Measurements from ENCODE around the gene GSG1L. TPM values are rescaled to one million over a fixed set of nuclear protein-coding genes. Genes with fewer than 3 reads are reported as not detected.

GSG1L gene
- total RNA-seq, 1 experiment from 2014 or later = not detected

- no peaks in the 10 kb centered on the region for H3K27me3 ChIP-seq (replicated peaks)
- H3K4me3 ChIP-seq = no peak overlapping the region
- no peak overlapping the region for H3K27ac ChIP-seq
- H3K4me1 ChIP-seq (replicated peaks) = peaks cover 33% of the 10 kb centered on the region
- no peak for DNase-seq (ENCODE audit: low read depth in 1 of 2, low spot score in 2 of 2)
- H3K9me3 ChIP-seq (replicated peaks) = no peaks in the 10 kb centered on the region
- peaks cover 9% of the 10 kb centered on the region; the same call in 1 of the 2 replicates for H3K36me3 ChIP-seq
Measured at GRCh38 chr16:27761816-27762215, 301.7 kb downstream of the GSG1L start.

- H3K27me3 ChIP-seq (replicated peaks) = no peaks in the 10 kb centered on the region
- H3K4me1 ChIP-seq (replicated peaks) = peaks cover 33% of the 10 kb centered on the region
- H3K36me3 ChIP-seq = peaks cover 9% of the 10 kb centered on the region; the same call in 1 of the 2 replicates
- no peak overlapping the region for H3K27ac ChIP-seq
- H3K4me3 ChIP-seq = no peak overlapping the region
- no peaks in the 10 kb centered on the region for H3K9me3 ChIP-seq (replicated peaks)
- no peak for DNase-seq (ENCODE audit: low read depth in 1 of 2, low spot score in 2 of 2)
Measured at GRCh38 chr16:27760789-27761176, 302.7 kb downstream of the GSG1L start.

DNA sequence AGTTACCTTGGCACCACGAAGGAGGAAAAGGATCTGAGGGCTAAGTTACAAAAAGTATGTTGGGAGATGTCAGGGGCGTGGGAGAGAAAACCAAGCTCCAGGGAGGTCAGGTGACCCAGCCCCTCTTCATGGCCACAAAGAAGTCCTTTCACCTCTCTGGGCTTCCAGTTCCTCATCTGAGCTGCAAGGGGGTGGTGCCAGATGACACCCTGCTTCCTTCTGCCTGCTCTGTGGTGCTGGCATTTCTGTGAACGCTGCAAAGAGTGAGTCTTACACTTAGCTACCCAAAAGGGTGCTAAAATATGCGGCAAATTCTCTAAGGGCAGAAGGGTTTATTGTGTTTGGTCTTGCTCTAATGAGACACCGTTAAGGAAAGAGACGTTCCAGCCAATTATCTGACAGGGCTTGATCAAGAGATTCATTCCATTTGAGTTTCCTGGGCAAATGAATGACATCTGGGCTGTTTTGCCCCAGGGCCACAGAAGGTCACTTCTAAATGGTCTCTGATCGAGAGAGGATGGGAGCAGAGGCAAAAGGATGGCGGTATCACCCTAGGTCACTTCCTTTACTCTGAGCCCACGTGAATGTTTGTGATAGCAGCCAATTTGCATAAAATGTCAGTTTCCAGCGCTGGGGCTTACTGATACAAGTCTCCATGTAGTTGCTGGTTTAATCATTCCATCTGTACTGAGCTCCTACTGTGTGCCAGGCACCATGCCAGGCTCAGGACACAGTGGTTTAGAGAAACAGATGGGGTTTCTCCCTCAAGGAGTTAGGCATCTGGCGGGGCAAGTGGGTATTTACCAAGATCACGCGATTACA is 303.3 kb downstream of the GSG1L start:
- peaks cover 33% of the 10 kb centered on the region for H3K4me1 ChIP-seq (replicated peaks)
- no peak for DNase-seq (ENCODE audit: low read depth in 1 of 2, low spot score in 2 of 2)
- no peak overlapping the region for H3K27ac ChIP-seq

DNA sequence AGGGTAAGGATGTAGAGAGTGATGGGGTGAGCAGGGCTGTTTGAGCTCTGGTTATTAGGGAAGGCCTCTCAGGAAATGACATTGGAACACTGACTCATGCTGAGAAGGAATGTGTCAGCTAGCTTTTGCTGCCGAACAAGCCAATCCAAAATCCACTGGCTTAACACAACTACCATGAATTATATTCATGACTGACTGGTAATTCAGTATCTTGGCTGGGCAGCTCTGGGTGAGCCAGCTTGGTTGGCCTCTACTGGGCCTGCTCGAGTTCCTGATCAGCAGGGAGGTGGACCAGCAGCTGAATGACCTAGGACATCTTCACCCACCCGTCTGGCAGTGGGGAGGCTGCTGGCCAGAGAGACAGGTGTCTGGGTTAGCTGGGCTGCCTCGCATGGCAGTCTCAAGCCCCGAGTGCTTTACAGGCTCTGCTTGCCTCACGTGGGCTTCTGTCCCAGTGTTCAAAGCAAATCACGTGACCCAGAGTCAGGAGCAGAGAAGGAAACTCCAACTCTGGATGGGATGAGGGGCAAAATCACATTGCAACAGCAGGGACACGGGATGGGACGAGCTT is 304.1 kb downstream of the GSG1L start:
- Histone ChIP-seq H3K9me3 (replicated peaks) (no peaks in the 10 kb centered on the region), H3K36me3 (peaks cover 9% of the 10 kb centered on the region; the same call in 1 of the 2 replicates), H3K27me3 (replicated peaks) (no peaks in the 10 kb centered on the region), H3K4me3 (no peak overlapping the region), H3K27ac (no peak overlapping the region), H3K4me1 (replicated peaks) (peaks cover 33% of the 10 kb centered on the region)
- peak in 1 of 2 experiments; percentile 18 for DNase-seq (ENCODE audit: low read depth in 1 of 2, low spot score in 2 of 2)

More for the DNA sequence above, 303.3 kb downstream of the GSG1L start:
- H3K36me3 ChIP-seq = peaks cover 9% of the 10 kb centered on the region; the same call in 1 of the 2 replicates
- no peaks in the 10 kb centered on the region for H3K9me3 ChIP-seq (replicated peaks)
- no peak overlapping the region for H3K4me3 ChIP-seq
- no peaks in the 10 kb centered on the region for H3K27me3 ChIP-seq (replicated peaks)

- H3K27me3 ChIP-seq (replicated peaks) = no peaks in the 10 kb centered on the region
- H3K27ac ChIP-seq = no peak overlapping the region
- H3K9me3 ChIP-seq (replicated peaks) = no peaks in the 10 kb centered on the region
Measured at GRCh38 chr16:27758544-27758943, 305.0 kb downstream of the GSG1L start.

GRCh38 chr16:27756206-27756970 is 307.1 kb downstream of the GSG1L start:
- DNase-seq (ENCODE audit: low read depth in 1 of 2, low spot score in 2 of 2) = no peak
- Histone ChIP-seq H3K27me3 (replicated peaks) (no peaks in the 10 kb centered on the region), H3K4me3 (no peak overlapping the region), H3K9me3 (replicated peaks) (no peaks in the 10 kb centered on the region), H3K27ac (no peak overlapping the region), H3K36me3 (no peaks in the 10 kb centered on the region; the same call in 1 of the 2 replicates), H3K4me1 (replicated peaks) (peaks cover 16% of the 10 kb centered on the region)

More at GRCh38 chr16:27758544-27758943, 305.0 kb downstream of the GSG1L start:
- DNase-seq (ENCODE audit: low read depth in 1 of 2, low spot score in 2 of 2) = no peak
- no peak overlapping the region for H3K4me3 ChIP-seq
- peaks cover 33% of the 10 kb centered on the region for H3K4me1 ChIP-seq (replicated peaks)
- H3K36me3 ChIP-seq = peaks cover 7% of the 10 kb centered on the region; the same call in 1 of the 2 replicates

DNA sequence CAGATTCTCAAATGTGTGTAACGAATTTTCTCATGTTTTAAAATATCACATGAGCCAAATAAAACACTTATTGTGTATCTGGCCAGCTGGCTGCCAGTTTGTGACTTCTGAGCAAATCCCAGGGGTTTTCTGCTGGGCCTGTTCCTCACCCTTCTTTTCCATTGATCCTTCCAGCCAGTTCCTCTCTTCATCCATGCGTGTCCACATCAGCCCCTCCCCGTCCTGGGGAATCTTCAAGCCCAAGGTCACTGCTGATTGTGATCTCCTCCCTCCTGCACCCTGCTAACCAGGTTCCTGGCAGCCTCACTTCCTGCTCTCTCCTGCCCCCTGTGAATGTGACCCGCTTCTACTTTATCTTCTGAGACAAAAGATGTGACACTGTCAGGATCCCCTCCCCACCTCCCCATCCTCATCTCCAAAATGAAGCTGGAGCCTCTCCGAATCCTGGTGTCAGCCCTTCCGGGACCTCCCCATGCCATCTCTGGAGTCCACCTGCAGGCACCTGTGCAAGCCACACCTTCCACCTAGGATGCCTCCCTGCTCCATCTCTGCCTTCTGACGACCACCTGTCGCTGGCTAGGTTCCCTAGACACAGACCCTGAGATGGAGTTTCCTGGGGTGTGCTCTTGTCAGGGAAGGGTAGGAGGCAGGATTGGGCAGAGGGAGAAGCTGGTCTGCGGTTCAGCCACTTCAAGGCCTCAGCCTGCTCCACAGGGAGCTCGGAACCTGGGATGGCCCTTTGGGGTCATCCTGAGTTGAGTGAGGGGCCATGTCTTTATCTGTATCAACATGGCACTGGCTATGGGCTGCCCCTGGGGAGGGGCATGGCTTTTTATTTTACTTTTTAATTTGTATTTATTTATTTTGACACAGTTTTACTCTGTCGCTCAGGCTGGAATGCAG is 308.5 kb downstream of the GSG1L start:
- Histone ChIP-seq H3K4me1 (replicated peaks) (peaks cover 13% of the 10 kb centered on the region), H3K27ac (no peak overlapping the region), H3K9me3 (replicated peaks) (no peaks in the 10 kb centered on the region), H3K36me3 (no peaks in the 10 kb centered on the region; the same call in 1 of the 2 replicates), H3K4me3 (no peak overlapping the region), H3K27me3 (replicated peaks) (no peaks in the 10 kb centered on the region)
- no peak for DNase-seq (ENCODE audit: low read depth in 1 of 2, low spot score in 2 of 2)

DNA sequence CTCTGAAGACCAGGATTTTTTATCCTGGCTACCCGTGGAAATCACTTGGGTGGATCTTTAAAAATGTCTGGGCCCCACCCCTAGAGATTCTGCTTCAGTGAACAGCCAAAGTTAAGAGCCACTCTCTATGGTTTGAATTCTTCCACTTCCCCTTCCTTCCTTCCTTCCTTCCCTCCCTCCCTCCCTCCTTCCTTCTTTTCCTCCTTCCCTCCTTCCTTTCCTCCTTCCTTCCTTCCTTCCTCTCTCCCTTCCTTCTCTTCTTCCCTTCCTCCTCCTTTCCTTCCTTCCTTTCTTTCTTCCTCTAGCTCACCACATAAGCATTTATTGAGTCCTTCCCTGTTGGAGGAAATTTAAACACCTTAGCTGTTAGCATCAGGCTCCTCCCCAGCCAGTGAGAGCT is 310.0 kb downstream of the GSG1L start:
- Histone ChIP-seq H3K27me3 (replicated peaks) (no peaks in the 10 kb centered on the region), H3K27ac (no peak overlapping the region), H3K9me3 (replicated peaks) (no peaks in the 10 kb centered on the region), H3K4me3 (no peak overlapping the region), H3K4me1 (replicated peaks) (peaks cover 11% of the 10 kb centered on the region), H3K36me3 (no peaks in the 10 kb centered on the region; the same call in 1 of the 2 replicates)
- DNase-seq (ENCODE audit: low read depth in 1 of 2, low spot score in 2 of 2) = no peak

GRCh38 chr16:27752241-27752640 is 311.3 kb downstream of the GSG1L start:
- H3K27ac ChIP-seq = no peak overlapping the region
- no peak overlapping the region for H3K4me3 ChIP-seq
- H3K27me3 ChIP-seq (replicated peaks) = no peaks in the 10 kb centered on the region
- no peak for DNase-seq (ENCODE audit: low read depth in 1 of 2, low spot score in 2 of 2)
- H3K4me1 ChIP-seq (replicated peaks) = peaks cover 12% of the 10 kb centered on the region
- no peaks in the 10 kb centered on the region for H3K9me3 ChIP-seq (replicated peaks)
- no peaks in the 10 kb centered on the region; the same call in 1 of the 2 replicates for H3K36me3 ChIP-seq

- H3K27ac ChIP-seq = no peak overlapping the region
- H3K36me3 ChIP-seq = no peaks in the 10 kb centered on the region
- H3K4me3 ChIP-seq = no peak overlapping the region
- H3K9me3 ChIP-seq (replicated peaks) = no peaks in the 10 kb centered on the region
- H3K4me1 ChIP-seq (replicated peaks) = peaks cover 12% of the 10 kb centered on the region
- no peak for DNase-seq (ENCODE audit: low read depth in 1 of 2, low spot score in 2 of 2)
- H3K27me3 ChIP-seq (replicated peaks) = no peaks in the 10 kb centered on the region
Measured at GRCh38 chr16:27751676-27752075, 311.8 kb downstream of the GSG1L start.

GRCh38 chr16:27751233-27751632 is 312.3 kb downstream of the GSG1L start:
- Histone ChIP-seq H3K4me1 (replicated peaks) (peaks cover 12% of the 10 kb centered on the region), H3K27ac (no peak overlapping the region), H3K9me3 (replicated peaks) (no peaks in the 10 kb centered on the region), H3K4me3 (no peak overlapping the region), H3K27me3 (replicated peaks) (no peaks in the 10 kb centered on the region), H3K36me3 (no peaks in the 10 kb centered on the region)
- DNase-seq (ENCODE audit: low read depth in 1 of 2, low spot score in 2 of 2) = no peak

DNA sequence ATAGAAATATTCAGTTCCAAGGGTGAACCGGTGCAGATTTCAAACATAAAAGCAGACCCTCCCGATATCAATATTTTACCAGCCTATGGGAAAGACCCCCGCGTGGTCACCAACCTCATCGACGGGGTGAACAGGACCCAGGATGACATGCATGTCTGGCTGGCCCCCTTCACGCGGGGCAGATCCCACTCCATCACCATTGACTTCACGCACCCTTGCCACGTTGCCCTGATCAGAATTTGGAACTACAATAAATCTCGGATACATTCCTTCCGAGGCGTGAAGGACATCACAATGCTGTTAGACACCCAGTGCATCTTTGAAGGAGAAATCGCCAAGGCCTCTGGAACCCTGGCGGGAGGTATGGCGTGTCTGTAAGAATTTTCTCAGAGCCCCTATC is 313.6 kb downstream of the GSG1L start:
- no peak for DNase-seq (ENCODE audit: low read depth in 1 of 2, low spot score in 2 of 2)
- no peak overlapping the region for H3K27ac ChIP-seq
- H3K4me1 ChIP-seq (replicated peaks) = peaks cover 12% of the 10 kb centered on the region
- H3K9me3 ChIP-seq (replicated peaks) = no peaks in the 10 kb centered on the region
- H3K27me3 ChIP-seq (replicated peaks) = no peaks in the 10 kb centered on the region
- H3K36me3 ChIP-seq = no peaks in the 10 kb centered on the region
- no peak overlapping the region for H3K4me3 ChIP-seq

DNA sequence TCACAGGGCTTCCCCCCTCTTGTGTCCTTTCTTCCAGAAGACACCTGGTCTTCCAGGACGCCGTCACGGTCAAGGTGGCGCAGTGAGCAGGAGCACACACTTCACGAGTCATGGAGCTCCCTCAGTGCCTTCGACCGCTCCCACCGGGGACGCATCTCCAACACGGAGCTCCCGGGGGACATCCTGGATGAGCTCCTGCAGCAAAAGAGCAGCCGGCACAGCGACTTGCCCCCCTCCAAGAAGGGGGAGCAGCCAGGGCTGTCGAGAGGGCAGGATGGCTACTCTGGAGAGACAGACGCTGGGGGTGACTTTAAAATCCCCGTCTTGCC is 314.0 kb downstream of the GSG1L start:
- Histone ChIP-seq H3K9me3 (replicated peaks) (no peaks in the 10 kb centered on the region), H3K4me1 (replicated peaks) (peaks cover 12% of the 10 kb centered on the region), H3K36me3 (no peaks in the 10 kb centered on the region), H3K27ac (no peak overlapping the region), H3K27me3 (replicated peaks) (no peaks in the 10 kb centered on the region), H3K4me3 (no peak overlapping the region)
- no peak for DNase-seq (ENCODE audit: low read depth in 1 of 2, low spot score in 2 of 2)

All from SJSA1 (cell line).